HEK293 (cell line): ENCODE data around the gene CPTP.

ENCODE experiments used
- BCL11A ChIP-seq: fragments of 450-650 bp; formaldehyde crosslinking; IDR thresholded peaks from 2 replicates; pipeline ENCODE4 v1.5.1; 2016; ENCODE audit warnings: low read depth, missing biosample characterization, missing genetic modification characterization
- GLIS1 ChIP-seq: fragments of 450-650 bp; formaldehyde crosslinking; IDR thresholded peaks from 2 replicates; pipeline ENCODE4 v1.5.1; 2016; ENCODE audit warnings: missing biosample characterization, missing genetic modification characterization
- GLIS2 ChIP-seq: fragments of 450-650 bp; formaldehyde crosslinking; IDR thresholded peaks from 2 replicates; pipeline ENCODE4 v1.5.1; 2016; ENCODE audit warnings: missing biosample characterization, missing genetic modification characterization
- IKZF3 ChIP-seq: fragments of 450-650 bp; IDR thresholded peaks from 2 replicates; pipeline ENCODE4 v1.5.0; 2018; ENCODE audit warnings: missing biosample characterization, mild to moderate bottlenecking, missing genetic modification characterization, moderate library complexity
- KLF8 ChIP-seq: fragments of 450-650 bp; formaldehyde crosslinking; IDR thresholded peaks from 2 replicates; pipeline ENCODE4 v1.5.1; 2016; ENCODE audit warnings: missing biosample characterization, missing genetic modification characterization
- MZF1 ChIP-seq: fragments of 450-650 bp; formaldehyde crosslinking; IDR thresholded peaks from 2 replicates; pipeline ENCODE4 v1.5.1; 2017; ENCODE audit warnings: missing biosample characterization, missing genetic modification characterization, borderline replicate concordance
- SALL2 ChIP-seq: fragments of 450-650 bp; formaldehyde crosslinking; IDR thresholded peaks from 2 replicates; pipeline ENCODE4 v1.5.0; 2017; ENCODE audit warnings: missing biosample characterization, mild to moderate bottlenecking, missing genetic modification characterization, borderline replicate concordance
- SP3 ChIP-seq: fragments of 450-650 bp; formaldehyde crosslinking; IDR thresholded peaks from 2 replicates; pipeline ENCODE4 v1.5.1; 2016; ENCODE audit warnings: missing biosample characterization, missing genetic modification characterization
- ZBTB48 ChIP-seq: fragments of 450-650 bp; formaldehyde crosslinking; IDR thresholded peaks from 2 replicates; pipeline ENCODE4 v1.5.1; 2016; ENCODE audit warnings: missing biosample characterization, missing genetic modification characterization
- ZNF2 ChIP-seq: fragments of 450-650 bp; formaldehyde crosslinking; IDR thresholded peaks from 2 replicates; pipeline ENCODE4 v1.5.1; 2016; ENCODE audit warnings: missing biosample characterization, missing genetic modification characterization
- ZNF248 ChIP-seq: fragments of 450-650 bp; formaldehyde crosslinking; IDR thresholded peaks from 2 replicates; pipeline ENCODE4 v1.5.1; 2017; ENCODE audit warnings: missing biosample characterization, missing genetic modification characterization
- ZNF555 ChIP-seq: fragments of 450-650 bp; formaldehyde crosslinking; conservative IDR thresholded peaks from 2 replicates; pipeline ENCODE4 v1.5.1; 2017; ENCODE audit warnings: missing biosample characterization, mild to moderate bottlenecking, missing genetic modification characterization, inconsistent platforms
- ZXDB ChIP-seq: fragments of 450-650 bp; formaldehyde crosslinking; IDR thresholded peaks from 2 replicates; pipeline ENCODE4 v1.5.1; 2016; ENCODE audit warnings: missing biosample characterization, missing genetic modification characterization
- TF ChIP-seq, protein P1 (sequence below): fragments of 450-650 bp; formaldehyde crosslinking; IDR thresholded peaks from 2 replicates; pipeline ENCODE4 v1.5.1; 2016; ENCODE audit warnings: missing biosample characterization, missing genetic modification characterization
- TF ChIP-seq, protein P2 (sequence below): fragments of 450-650 bp; formaldehyde crosslinking; IDR thresholded peaks from 2 replicates; pipeline ENCODE4 v1.5.1; 2016; ENCODE audit warnings: missing biosample characterization, missing genetic modification characterization
- TF ChIP-seq, protein P3 (sequence below): fragments of 450-650 bp; formaldehyde crosslinking; IDR thresholded peaks from 2 replicates; pipeline ENCODE4 v1.5.1; 2016; ENCODE audit warnings: missing biosample characterization, missing genetic modification characterization
- TF ChIP-seq, protein P4 (sequence below): fragments of 450-650 bp; IDR thresholded peaks from 2 replicates; pipeline ENCODE4 v1.5.1; 2018; ENCODE audit warnings: missing biosample characterization, mild to moderate bottlenecking, missing genetic modification characterization
- TF ChIP-seq, protein P5 (sequence below): fragments of 450-650 bp; formaldehyde crosslinking; IDR thresholded peaks from 2 replicates; pipeline ENCODE4 v1.5.1; 2016; ENCODE audit warnings: missing biosample characterization, missing genetic modification characterization
- TF ChIP-seq, protein P6 (sequence below): fragments of 450-650 bp; formaldehyde crosslinking; IDR thresholded peaks from 2 replicates; pipeline ENCODE4; 2016; ENCODE audit warnings: missing biosample characterization, missing genetic modification characterization
- TF ChIP-seq, protein P7 (sequence below): fragments of 450-650 bp; formaldehyde crosslinking; IDR thresholded peaks from 2 replicates; pipeline ENCODE4 v1.5.1; 2016; ENCODE audit warnings: missing biosample characterization, missing genetic modification characterization
- TF ChIP-seq, protein P8 (sequence below): fragments of 450-650 bp; formaldehyde crosslinking; conservative IDR thresholded peaks from 2 replicates; pipeline ENCODE4 v1.5.1; 2016; ENCODE audit warnings: low read depth, missing biosample characterization, missing genetic modification characterization

CPTP gene

DNA sequence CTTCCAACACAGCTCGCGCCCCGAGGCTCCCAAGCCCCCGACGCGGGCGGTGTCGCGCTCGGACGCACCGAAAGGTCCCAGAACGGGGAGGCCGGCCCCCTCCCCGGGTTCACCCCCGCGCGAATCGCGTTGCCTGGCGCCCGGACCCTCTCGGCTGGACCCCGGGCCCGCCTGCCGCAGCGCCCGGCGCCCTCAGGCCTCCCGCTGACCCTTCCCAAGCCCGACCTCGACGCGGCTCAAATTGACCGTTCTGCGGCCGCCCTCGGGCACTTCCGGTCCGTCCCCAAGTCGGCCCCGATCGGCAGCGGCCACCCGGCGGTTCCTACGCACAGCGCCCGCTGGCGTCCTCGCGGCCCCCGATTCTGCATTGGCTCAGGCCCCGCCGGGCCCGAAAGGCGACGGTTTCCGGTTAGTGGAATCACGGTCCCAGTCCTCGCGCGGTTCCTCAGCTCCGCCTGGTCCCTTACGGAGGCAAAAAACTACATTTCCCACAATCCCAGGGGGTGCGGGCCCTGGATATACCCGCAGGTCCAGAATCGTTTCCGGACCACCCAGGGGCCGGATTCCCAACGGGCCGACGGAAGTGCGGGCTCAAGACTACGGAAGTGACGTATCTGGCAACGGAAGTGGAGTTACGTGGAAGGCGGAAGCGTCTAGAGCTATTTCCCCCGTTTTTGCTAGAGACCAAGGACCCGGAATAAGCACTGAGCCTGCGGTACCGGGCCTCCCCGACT lies 50.5 kb downstream of the CPTP start, which contains the start of gene AURKAIP1 (continued):
- TF ChIP-seq BCL11A (tag by site-specific recombination) (peak; percentile 75; the same call in 1 of the 2 replicates), GLIS1 (tag by site-specific recombination) (peak; percentile 94), IKZF3 (tag by site-specific recombination) (peak; percentile 67), MZF1 (tag by site-specific recombination) (peak; percentile 81), GLIS2 (tag by site-specific recombination) (peak; percentile 71), ZNF555 (tag by site-specific recombination) (no peak), ZBTB48 (tag by site-specific recombination) (peak; percentile 100), ZNF2 (tag by site-specific recombination) (peak; percentile 100), ZXDB (tag by site-specific recombination) (peak; percentile 99), KLF8 (peak; percentile 99), SP3 (tag by site-specific recombination) (peak; percentile 90), ZNF248 (no peak), SALL2 (tag by site-specific recombination) (peak; percentile 79; the same call in 1 of the 2 replicates)
- TF ChIP-seq, protein P1, sequence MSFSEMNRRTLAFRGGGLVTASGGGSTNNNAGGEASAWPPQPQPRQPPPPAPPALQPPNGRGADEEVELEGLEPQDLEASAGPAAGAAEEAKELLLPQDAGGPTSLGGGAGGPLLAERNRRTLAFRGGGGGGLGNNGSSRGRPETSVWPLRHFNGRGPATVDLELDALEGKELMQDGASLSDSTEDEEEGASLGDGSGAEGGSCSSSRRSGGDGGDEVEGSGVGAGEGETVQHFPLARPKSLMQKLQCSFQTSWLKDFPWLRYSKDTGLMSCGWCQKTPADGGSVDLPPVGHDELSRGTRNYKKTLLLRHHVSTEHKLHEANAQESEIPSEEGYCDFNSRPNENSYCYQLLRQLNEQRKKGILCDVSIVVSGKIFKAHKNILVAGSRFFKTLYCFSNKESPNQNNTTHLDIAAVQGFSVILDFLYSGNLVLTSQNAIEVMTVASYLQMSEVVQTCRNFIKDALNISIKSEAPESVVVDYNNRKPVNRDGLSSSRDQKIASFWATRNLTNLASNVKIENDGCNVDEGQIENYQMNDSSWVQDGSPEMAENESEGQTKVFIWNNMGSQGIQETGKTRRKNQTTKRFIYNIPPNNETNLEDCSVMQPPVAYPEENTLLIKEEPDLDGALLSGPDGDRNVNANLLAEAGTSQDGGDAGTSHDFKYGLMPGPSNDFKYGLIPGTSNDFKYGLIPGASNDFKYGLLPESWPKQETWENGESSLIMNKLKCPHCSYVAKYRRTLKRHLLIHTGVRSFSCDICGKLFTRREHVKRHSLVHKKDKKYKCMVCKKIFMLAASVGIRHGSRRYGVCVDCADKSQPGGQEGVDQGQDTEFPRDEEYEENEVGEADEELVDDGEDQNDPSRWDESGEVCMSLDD: peak; percentile 89
- TF ChIP-seq, protein P2, sequence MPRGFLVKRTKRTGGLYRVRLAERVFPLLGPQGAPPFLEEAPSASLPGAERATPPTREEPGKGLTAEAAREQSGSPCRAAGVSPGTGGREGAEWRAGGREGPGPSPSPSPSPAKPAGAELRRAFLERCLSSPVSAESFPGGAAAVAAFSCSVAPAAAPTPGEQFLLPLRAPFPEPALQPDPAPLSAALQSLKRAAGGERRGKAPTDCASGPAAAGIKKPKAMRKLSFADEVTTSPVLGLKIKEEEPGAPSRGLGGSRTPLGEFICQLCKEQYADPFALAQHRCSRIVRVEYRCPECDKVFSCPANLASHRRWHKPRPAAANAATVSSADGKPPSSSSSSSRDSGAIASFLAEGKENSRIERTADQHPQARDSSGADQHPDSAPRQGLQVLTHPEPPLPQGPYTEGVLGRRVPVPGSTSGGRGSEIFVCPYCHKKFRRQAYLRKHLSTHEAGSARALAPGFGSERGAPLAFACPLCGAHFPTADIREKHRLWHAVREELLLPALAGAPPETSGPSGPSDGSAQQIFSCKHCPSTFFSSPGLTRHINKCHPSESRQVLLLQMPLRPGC (tag by site-specific recombination): peak; percentile 91
- TF ChIP-seq, protein P3, sequence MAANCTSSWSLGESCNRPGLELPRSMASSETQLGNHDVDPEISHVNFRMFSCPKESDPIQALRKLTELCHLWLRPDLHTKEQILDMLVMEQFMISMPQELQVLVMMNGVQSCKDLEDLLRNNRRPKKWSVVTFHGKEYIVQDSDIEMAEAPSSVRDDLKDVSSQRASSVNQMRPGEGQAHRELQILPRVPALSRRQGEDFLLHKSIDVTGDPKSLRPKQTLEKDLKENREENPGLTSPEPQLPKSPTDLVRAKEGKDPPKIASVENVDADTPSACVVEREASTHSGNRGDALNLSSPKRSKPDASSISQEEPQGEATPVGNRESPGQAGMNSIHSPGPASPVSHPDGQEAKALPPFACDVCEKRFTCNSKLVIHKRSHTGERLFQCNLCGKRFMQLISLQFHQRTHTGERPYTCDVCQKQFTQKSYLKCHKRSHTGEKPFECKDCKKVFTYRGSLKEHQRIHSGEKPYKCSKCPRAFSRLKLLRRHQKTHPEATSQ (tag by site-specific recombination): peak; percentile 100
- TF ChIP-seq, protein P4, sequence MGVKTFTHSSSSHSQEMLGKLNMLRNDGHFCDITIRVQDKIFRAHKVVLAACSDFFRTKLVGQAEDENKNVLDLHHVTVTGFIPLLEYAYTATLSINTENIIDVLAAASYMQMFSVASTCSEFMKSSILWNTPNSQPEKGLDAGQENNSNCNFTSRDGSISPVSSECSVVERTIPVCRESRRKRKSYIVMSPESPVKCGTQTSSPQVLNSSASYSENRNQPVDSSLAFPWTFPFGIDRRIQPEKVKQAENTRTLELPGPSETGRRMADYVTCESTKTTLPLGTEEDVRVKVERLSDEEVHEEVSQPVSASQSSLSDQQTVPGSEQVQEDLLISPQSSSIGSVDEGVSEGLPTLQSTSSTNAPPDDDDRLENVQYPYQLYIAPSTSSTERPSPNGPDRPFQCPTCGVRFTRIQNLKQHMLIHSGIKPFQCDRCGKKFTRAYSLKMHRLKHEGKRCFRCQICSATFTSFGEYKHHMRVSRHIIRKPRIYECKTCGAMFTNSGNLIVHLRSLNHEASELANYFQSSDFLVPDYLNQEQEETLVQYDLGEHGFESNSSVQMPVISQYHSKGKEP: peak; percentile 88
- TF ChIP-seq, protein P5, sequence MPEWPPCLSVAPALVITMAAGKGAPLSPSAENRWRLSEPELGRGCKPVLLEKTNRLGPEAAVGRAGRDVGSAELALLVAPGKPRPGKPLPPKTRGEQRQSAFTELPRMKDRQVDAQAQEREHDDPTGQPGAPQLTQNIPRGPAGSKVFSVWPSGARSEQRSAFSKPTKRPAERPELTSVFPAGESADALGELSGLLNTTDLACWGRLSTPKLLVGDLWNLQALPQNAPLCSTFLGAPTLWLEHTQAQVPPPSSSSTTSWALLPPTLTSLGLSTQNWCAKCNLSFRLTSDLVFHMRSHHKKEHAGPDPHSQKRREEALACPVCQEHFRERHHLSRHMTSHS (tag by site-specific recombination): no peak
- TF ChIP-seq, protein P6, sequence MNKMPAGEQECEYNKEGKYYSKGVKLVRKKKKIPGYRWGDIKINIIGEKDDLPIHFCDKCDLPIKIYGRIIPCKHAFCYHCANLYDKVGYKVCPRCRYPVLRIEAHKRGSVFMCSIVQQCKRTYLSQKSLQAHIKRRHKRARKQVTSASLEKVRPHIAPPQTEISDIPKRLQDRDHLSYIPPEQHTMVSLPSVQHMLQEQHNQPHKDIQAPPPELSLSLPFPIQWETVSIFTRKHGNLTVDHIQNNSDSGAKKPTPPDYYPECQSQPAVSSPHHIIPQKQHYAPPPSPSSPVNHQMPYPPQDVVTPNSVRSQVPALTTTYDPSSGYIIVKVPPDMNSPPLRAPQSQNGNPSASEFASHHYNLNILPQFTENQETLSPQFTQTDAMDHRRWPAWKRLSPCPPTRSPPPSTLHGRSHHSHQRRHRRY (tag by site-specific recombination): peak; percentile 80
- TF ChIP-seq, protein P7, sequence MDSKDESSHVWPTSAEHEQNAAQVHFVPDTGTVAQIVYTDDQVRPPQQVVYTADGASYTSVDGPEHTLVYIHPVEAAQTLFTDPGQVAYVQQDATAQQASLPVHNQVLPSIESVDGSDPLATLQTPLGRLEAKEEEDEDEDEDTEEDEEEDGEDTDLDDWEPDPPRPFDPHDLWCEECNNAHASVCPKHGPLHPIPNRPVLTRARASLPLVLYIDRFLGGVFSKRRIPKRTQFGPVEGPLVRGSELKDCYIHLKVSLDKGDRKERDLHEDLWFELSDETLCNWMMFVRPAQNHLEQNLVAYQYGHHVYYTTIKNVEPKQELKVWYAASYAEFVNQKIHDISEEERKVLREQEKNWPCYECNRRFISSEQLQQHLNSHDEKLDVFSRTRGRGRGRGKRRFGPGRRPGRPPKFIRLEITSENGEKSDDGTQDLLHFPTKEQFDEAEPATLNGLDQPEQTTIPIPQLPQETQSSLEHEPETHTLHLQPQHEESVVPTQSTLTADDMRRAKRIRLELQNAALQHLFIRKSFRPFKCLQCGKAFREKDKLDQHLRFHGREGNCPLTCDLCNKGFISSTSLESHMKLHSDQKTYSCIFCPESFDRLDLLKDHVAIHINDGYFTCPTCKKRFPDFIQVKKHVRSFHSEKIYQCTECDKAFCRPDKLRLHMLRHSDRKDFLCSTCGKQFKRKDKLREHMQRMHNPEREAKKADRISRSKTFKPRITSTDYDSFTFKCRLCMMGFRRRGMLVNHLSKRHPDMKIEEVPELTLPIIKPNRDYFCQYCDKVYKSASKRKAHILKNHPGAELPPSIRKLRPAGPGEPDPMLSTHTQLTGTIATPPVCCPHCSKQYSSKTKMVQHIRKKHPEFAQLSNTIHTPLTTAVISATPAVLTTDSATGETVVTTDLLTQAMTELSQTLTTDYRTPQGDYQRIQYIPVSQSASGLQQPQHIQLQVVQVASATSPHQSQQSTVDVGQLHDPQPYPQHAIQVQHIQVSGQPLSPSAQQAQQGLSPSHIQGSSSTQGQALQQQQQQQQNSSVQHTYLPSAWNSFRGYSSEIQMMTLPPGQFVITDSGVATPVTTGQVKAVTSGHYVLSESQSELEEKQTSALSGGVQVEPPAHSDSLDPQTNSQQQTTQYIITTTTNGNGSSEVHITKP (tag by site-specific recombination): peak; percentile 96
- TF ChIP-seq, protein P8, sequence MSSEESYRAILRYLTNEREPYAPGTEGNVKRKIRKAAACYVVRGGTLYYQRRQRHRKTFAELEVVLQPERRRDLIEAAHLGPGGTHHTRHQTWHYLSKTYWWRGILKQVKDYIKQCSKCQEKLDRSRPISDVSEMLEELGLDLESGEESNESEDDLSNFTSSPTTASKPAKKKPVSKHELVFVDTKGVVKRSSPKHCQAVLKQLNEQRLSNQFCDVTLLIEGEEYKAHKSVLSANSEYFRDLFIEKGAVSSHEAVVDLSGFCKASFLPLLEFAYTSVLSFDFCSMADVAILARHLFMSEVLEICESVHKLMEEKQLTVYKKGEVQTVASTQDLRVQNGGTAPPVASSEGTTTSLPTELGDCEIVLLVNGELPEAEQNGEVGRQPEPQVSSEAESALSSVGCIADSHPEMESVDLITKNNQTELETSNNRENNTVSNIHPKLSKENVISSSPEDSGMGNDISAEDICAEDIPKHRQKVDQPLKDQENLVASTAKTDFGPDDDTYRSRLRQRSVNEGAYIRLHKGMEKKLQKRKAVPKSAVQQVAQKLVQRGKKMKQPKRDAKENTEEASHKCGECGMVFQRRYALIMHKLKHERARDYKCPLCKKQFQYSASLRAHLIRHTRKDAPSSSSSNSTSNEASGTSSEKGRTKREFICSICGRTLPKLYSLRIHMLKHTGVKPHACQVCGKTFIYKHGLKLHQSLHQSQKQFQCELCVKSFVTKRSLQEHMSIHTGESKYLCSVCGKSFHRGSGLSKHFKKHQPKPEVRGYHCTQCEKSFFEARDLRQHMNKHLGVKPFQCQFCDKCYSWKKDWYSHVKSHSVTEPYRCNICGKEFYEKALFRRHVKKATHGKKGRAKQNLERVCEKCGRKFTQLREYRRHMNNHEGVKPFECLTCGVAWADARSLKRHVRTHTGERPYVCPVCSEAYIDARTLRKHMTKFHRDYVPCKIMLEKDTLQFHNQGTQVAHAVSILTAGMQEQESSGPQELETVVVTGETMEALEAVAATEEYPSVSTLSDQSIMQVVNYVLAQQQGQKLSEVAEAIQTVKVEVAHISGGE (tag by site-specific recombination): peak; percentile 100
